Rectal smooth muscle tissue (tissue), 1 donor: ENCODE results near the gene C2orf81.

ENCODE experiments used
- H3K27ac ChIP-seq: one replicate; pipeline ENCODE4 v1.7.0; 2013; ENCODE audit warnings: low read depth, low read length, inconsistent platforms
- H3K27me3 ChIP-seq: one replicate; pipeline ENCODE4 v1.7.0; 2013; ENCODE audit warnings: low read length; ENCODE audit not compliant: control insufficient read depth, insufficient read depth
- H3K36me3 ChIP-seq: one replicate; pipeline ENCODE4 v1.7.0; 2013; ENCODE audit warnings: low read length; ENCODE audit not compliant: control insufficient read depth, insufficient read depth
- H3K4me1 ChIP-seq: one replicate; pipeline ENCODE4 v1.7.0; 2013; ENCODE audit warnings: low read length; ENCODE audit not compliant: control insufficient read depth, insufficient read depth
- H3K4me3 ChIP-seq: one replicate; pipeline ENCODE4 v1.7.0; 2013; ENCODE audit warnings: low read length
- H3K9ac ChIP-seq: one replicate; pipeline ENCODE4 v1.7.0; 2013; ENCODE audit warnings: low read length

C2orf81 gene

DNA sequence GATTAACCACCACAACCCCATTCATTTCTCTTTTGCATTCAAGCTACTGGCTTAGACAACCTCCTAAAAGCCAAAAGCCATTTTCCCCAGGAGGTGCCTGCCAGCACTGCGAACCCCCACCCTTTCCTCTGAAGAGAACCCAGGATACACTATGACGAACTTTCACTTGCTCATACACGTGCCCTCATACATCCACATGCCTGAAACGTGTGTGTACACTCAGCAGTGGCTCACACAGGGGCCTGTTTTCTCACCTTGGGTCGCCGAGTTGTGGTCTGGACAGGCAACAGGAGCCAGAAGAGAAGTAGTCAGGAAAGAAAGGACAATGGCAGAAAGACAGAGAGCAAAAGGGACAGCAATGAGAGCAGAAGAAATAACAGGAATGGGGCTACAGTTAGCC is 48.7 kb downstream of the C2orf81 start:
- H3K9ac ChIP-seq = no peak overlapping the region
- no peak overlapping the region for H3K4me3 ChIP-seq
- H3K36me3 ChIP-seq = peaks cover 46% of the 10 kb centered on the region
- no peak overlapping the region for H3K27ac ChIP-seq
- H3K4me1 ChIP-seq = peaks cover 5% of the 10 kb centered on the region
- H3K27me3 ChIP-seq = no peaks in the 10 kb centered on the region

DNA sequence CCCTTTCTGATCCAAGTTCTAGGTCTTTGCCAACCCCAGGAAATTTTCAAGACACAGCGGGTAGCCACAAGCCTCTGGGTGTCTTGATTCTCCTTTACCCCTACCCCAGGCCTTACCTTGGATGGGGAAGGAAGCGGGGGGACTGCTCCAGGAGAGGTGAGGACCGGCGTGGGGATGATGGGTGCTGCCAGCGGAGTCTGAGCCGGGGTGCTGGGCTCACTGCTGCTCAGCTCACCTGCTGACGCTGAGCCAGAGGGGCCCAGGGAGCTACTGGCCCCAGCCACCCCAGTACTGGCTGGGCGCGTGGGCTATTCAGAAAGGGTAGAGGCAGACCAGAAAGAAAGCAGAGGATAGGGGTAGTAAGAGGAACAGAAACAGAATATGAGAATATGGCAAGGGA is 50.0 kb downstream of the C2orf81 start:
- Histone ChIP-seq H3K36me3 (peaks cover 47% of the 10 kb centered on the region), H3K9ac (no peak overlapping the region), H3K27ac (no peak overlapping the region), H3K27me3 (no peaks in the 10 kb centered on the region), H3K4me1 (peaks cover 5% of the 10 kb centered on the region), H3K4me3 (no peak overlapping the region)

DNA sequence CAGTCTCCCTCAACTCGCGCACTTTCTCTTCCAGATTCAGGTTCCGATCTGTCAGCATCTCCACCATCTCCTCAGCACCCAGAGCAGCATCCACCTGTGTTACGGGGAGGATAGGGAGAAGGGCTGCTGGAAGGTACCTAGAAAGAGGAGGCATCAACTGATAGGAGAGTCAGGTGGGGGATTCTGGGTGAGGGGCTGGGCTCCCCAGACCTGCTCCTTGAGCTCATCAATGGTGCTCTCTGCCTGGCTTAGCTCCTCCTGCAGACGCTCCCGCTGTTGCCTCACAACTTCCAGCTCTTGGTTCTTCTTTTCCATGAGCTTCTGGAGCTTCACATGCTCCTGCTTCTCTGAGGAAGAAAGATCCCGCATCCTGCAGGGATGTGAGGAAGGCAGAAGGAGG is 51.4 kb downstream of the C2orf81 start:
- H3K27me3 ChIP-seq = no peaks in the 10 kb centered on the region
- H3K36me3 ChIP-seq = peaks cover 59% of the 10 kb centered on the region
- H3K4me1 ChIP-seq = peaks cover 4% of the 10 kb centered on the region

DNA sequence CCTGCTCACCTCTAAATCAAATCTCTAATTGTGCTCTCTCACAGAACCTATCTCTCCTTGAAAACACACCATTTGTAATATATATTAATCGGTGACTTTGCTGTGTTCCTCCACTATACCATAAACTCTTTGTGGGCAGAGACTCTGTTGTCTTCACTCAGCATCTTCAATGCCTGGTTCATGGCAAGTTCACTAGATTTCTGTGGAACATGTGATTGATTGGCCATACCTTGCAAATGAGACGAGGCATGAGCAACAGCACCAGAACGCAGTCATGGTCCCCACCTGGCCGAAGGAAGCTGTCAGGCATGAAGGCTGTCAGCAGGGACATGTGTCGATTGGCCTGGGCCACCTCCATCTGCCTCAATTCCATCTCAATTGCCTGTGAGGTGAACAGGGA is 52.9 kb downstream of the C2orf81 start:
- no peaks in the 10 kb centered on the region for H3K4me1 ChIP-seq
- no peaks in the 10 kb centered on the region for H3K27me3 ChIP-seq
- H3K4me3 ChIP-seq = no peak overlapping the region
- H3K9ac ChIP-seq = no peak overlapping the region
- H3K36me3 ChIP-seq = peaks cover 70% of the 10 kb centered on the region
- H3K27ac ChIP-seq = no peak overlapping the region

More for the DNA sequence above, 51.4 kb downstream of the C2orf81 start:
- no peak overlapping the region for H3K4me3 ChIP-seq
- no peak overlapping the region for H3K9ac ChIP-seq
- H3K27ac ChIP-seq = no peak overlapping the region

GRCh38 chr2:74367789-74368188 is 53.6 kb downstream of the C2orf81 start:
- Histone ChIP-seq H3K4me1 (no peaks in the 10 kb centered on the region), H3K27ac (no peak overlapping the region), H3K4me3 (no peak overlapping the region), H3K27me3 (no peaks in the 10 kb centered on the region), H3K9ac (no peak overlapping the region), H3K36me3 (peaks cover 75% of the 10 kb centered on the region)

DNA sequence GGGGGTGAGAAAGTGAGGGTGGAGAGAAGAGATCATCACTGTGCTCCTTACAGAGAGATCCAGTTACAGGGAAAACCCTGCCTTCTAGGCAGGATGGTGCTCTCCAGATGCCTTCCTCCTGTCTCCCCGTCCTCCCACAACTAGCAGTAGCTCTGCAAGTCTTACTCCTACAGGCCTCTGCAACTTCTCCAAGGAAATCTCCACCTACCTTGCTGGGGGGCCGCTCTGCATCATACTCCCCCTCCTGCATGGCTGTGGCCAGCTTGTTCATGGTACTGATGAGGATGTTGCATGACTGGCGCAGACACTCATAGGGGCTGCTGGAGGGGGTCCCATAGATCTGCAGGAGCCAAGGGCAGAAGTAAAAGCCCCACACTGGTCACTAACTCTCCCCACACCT is 55.4 kb downstream of the C2orf81 start:
- H3K27ac ChIP-seq = no peak overlapping the region

DNA sequence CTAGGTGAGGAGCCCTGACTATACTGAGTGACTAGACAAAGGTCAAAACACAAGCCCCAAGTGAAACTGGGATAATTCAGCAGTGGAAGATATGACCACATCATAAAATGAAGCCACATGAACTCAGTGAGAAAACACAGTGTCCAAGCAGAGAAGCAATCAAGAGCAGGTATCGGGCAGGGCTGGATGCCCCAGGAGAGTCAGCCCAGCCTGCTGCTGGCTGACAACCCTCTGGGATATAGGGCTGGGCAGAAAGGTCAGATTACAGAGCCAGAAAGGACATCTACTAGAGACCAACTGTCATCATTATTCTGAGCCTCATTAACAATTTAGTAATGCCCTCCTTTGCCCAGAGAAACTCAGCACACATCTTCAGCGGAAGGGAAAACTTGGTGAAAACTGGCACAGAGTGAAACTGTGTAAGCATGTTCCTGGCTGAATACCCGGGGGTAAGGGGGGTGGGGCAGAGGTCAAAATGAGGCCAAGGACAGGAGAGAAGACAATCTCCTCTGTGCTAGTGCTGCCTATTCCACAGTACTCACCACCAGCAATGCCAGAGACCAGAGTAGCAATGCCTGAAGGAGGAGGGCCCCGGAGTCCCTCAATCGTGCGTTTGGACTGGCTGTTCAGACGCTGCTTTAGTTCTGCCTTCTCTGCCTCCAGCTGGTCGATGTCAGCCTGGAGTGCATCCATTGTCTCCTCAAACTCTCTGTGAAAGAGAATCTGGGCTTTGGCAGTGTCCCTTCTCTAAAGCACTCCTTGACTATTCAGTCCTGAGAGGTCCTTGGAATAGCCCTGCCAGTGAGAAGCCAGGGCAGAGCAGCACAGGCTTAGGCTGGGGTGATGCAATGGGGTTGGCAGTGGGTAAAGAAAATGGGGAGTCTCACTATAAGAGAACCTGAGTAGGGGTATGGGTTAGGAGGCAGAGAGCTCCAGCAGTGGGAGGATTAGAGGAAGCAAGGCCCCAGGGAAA is 56.6 kb downstream of the C2orf81 start:
- Histone ChIP-seq H3K9ac (no peak overlapping the region), H3K27ac (no peak overlapping the region), H3K36me3 (peaks cover 76% of the 10 kb centered on the region), H3K4me3 (no peak overlapping the region), H3K27me3 (no peaks in the 10 kb centered on the region), H3K4me1 (no peaks in the 10 kb centered on the region)

More for the DNA sequence above, 55.4 kb downstream of the C2orf81 start:
- Histone ChIP-seq H3K4me1 (no peaks in the 10 kb centered on the region), H3K4me3 (no peak overlapping the region), H3K36me3 (peaks cover 86% of the 10 kb centered on the region), H3K27me3 (no peaks in the 10 kb centered on the region), H3K9ac (no peak overlapping the region)
